CD4-positive, alpha-beta memory T cell (primary cell): ENCODE data around the gene FAM222B. TPM values are rescaled to one million over a fixed set of nuclear protein-coding genes. Genes with fewer than 3 reads are reported as not detected.
A peak's percentile ranks its signal among the peaks of the same experiment; 100 is the strongest.

ENCODE experiments used
- CTCF ChIA-PET: fragments of 350-600 bp; sonication (Branson Sonifier 250); formaldehyde crosslinking; loops from one replicate; lab custom pipeline; 2021; ENCODE audit warnings: inconsistent platforms; ENCODE audit not compliant: partially characterized antibody; lab: Charles Lee
- POLR2A ChIA-PET: fragments of 350-600 bp; sonication (Branson Sonifier 250); formaldehyde crosslinking; loops from one replicate; lab custom pipeline; 2021; ENCODE audit not compliant: partially characterized antibody; lab: Charles Lee
- DNase-seq, 5 donors: peaks; one replicate each; pipeline versions ENCODE4 v3.0.0 to v3.0.0-alpha.2; 2020 to 2022; ENCODE audit warnings: mixed read lengths in 1 of 5
- H3K27ac ChIP-seq: one replicate; pipeline ENCODE4 v1.7.0; 2013; ENCODE audit warnings: low read depth, low read length
- H3K27me3 ChIP-seq: 2 replicates; pipeline ENCODE4 v1.7.0; 2013; ENCODE audit warnings: mild to moderate bottlenecking, low read length, moderate library complexity; ENCODE audit not compliant: insufficient read depth
- H3K36me3 ChIP-seq: 2 replicates; pipeline ENCODE4 v1.7.0; 2013; ENCODE audit warnings: mild to moderate bottlenecking, low read length, moderate library complexity; ENCODE audit not compliant: insufficient read depth
- H3K4me1 ChIP-seq: 2 replicates; pipeline ENCODE4 v1.7.0; 2013; ENCODE audit warnings: mild to moderate bottlenecking, low read length, moderate library complexity; ENCODE audit not compliant: insufficient read depth
- H3K4me3 ChIP-seq, 2 donors: one replicate each; pipeline ENCODE4 v1.7.0; 2013; ENCODE audit warnings: low read length in 2 of 2, mild to moderate bottlenecking in 1 of 2
- H3K9me3 ChIP-seq, 2 donors: one replicate each; pipeline ENCODE4 v1.7.0; 2013; ENCODE audit warnings: low read length in 2 of 2, control low read depth in 1 of 2; ENCODE audit not compliant: control insufficient read depth in 1 of 2
- H3K27ac Mint-ChIP-seq, 7 donors: one replicate each; pipeline ENCODE4 v1.8.0; 2020 to 2021; ENCODE audit warnings: mixed read lengths in 7 of 7, mild to moderate bottlenecking in 6 of 7, inconsistent platforms in 3 of 7, moderate library complexity in 3 of 7
- H3K27me3 Mint-ChIP-seq, 2 donors: one replicate each; pipeline ENCODE4 v1.8.0; 2020 to 2021; ENCODE audit warnings: mixed read lengths in 2 of 2
- H3K36me3 Mint-ChIP-seq, 2 donors: one replicate each; pipeline ENCODE4 v1.8.0; 2020 to 2021; ENCODE audit warnings: mixed read lengths in 2 of 2, inconsistent platforms in 1 of 2, mild to moderate bottlenecking in 1 of 2
- H3K4me1 Mint-ChIP-seq, 4 donors: one replicate each; pipeline ENCODE4 v1.8.0; 2020 to 2021; ENCODE audit warnings: mixed read lengths in 4 of 4, mild to moderate bottlenecking in 1 of 4
- H3K4me3 Mint-ChIP-seq, 8 donors: one replicate each; pipeline ENCODE4 v1.8.0; 2020 to 2021; ENCODE audit warnings: mixed read lengths in 8 of 8, mild to moderate bottlenecking in 7 of 8, moderate library complexity in 6 of 8, inconsistent platforms in 3 of 8
- H3K9me3 Mint-ChIP-seq, 8 donors: one replicate each; pipeline ENCODE4 v1.8.0; 2020 to 2021; ENCODE audit warnings: mixed read lengths in 8 of 8, mild to moderate bottlenecking in 5 of 8, inconsistent platforms in 3 of 8, moderate library complexity in 1 of 8
- intact Hi-C: fragments of 100-400 bp; cut with micrococcal nuclease; formaldehyde crosslinking; loops from one replicate; pipeline ENCODE4 v1.15.1; 2023
- polyA plus RNA-seq, 2 donors: library from polyadenylated mRNA; unstranded; fragments of 300-500 nt; fragmentation: Illumina TruSeq; gene quantifications; one replicate each; pipeline ENCODE4 v1.2.3, GENCODE V29; 2021
- total RNA-seq, 2 experiments: library from RNA; stranded (reverse); gene quantifications; one replicate each; pipeline ENCODE4 v1.2.3, GENCODE V29; 2021

The FAM222B gene
- total and polyA plus RNA-seq, 4 experiments from 2014 or later = 7.9 to 23.2 (median 21.0) TPM

DNA sequence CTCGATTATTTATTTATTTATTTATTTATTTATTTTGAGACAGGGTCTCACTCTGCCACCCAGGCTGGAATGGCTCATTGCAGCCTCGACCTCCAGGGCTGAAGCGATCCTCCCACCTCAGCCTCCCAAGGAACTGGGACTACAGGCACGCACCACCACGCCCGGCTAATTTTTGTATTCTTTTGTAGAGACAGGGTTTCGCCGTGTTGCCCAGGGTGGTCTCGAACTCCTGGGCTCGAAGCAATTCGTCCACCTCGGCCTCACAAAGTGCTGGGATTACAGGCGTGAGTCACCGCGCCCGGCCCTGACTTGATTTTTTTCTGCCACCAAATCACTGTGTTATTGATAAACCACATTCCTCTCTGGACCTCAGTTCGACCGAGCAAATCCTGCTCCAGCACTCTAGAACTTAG lies 123.6 kb downstream of the FAM222B start:
- intact Hi-C loops = loop anchor here (1.0 to 5.0 kb wide), 5 partner anchors 8 to 423 kb away; partner anchors contain the start of genes NEK8 and PROCA1
- Mint-ChIP-seq H3K4me1 (peaks cover 26 to 56% (median 41%) of the 10 kb centered on the region in 4 donors), H3K36me3 (peaks cover 31 to 39% of the 10 kb centered on the region in 2 donors)

DNA sequence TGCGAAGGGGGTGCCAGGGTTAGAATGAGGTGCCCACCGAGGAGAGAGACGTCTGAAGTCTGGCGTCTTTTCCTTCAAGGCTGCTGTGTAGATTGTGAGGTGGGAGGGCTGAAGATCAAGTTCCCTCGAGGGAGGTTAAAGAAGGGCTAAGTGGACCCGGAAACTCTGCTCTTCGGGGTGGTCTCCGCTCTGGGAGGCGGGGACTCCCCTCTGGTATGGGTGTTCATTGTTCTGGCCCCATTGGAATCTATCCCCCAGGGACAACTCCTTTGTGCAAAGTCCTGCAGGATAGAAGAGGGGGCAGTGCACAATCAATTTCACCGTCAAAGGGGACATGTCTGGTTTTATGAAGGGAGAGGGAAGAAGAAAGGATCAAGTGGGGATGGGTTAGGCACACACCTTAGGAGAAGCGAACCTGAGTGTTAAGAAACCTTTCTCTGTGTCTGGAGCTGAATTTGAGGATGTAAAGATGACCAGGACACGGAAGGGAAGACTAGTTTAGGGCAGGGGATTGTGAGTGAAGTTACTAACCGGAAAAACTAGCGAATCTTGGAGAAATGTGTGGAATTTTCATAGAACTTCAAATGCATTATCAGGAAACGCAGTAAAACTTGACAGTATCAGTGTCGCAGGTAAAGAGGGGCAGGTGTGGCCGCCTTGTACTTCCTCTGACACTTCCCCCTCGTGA lies 124.1 kb downstream of the FAM222B start:
- CTCF ChIA-PET = interaction anchor here (1.2 to 2.2 kb wide), 4 partner anchors 9 to 234 kb away, joined by 3 to 15 read pairs (median 7); partner anchors contain the start of genes NEK8 and PHF12

More for the DNA sequence above, 123.6 kb downstream of the FAM222B start:
- Mint-ChIP-seq H3K27me3 (peaks cover 9 to 18% of the 10 kb centered on the region in 2 donors), H3K27ac (peak overlapping the region; percentile 96 to 100 (median 99)), H3K4me3 (peak overlapping the region; percentile 94 to 99 (median 96)), H3K9me3 (no peaks in the 10 kb centered on the region)
- Histone ChIP-seq H3K27ac (peak overlapping the region; percentile 86), H3K27me3 (peaks cover 11% of the 10 kb centered on the region), H3K4me1 (peaks cover 45% of the 10 kb centered on the region), H3K36me3 (peaks cover 28% of the 10 kb centered on the region), H3K4me3 (peak overlapping the region; percentile 78 to 95), H3K9me3 (no peaks in the 10 kb centered on the region)
- CTCF ChIA-PET = interaction anchor here (0.6 to 2.2 kb wide), 14 partner anchors 7 to 234 kb away, joined by 3 to 21 read pairs (median 4); partner anchors contain the start of genes DHRS13, NEK8, PHF12 and PROCA1
- no peak for DNase-seq
- POLR2A ChIA-PET = interaction anchor here (0.6 to 11.0 kb wide), 27 partner anchors 9 to 575 kb away, joined by 3 to 528 read pairs (median 4); partner anchors contain the start of genes ALDOC, BLTP2, DHRS13 and FLOT2

DNA sequence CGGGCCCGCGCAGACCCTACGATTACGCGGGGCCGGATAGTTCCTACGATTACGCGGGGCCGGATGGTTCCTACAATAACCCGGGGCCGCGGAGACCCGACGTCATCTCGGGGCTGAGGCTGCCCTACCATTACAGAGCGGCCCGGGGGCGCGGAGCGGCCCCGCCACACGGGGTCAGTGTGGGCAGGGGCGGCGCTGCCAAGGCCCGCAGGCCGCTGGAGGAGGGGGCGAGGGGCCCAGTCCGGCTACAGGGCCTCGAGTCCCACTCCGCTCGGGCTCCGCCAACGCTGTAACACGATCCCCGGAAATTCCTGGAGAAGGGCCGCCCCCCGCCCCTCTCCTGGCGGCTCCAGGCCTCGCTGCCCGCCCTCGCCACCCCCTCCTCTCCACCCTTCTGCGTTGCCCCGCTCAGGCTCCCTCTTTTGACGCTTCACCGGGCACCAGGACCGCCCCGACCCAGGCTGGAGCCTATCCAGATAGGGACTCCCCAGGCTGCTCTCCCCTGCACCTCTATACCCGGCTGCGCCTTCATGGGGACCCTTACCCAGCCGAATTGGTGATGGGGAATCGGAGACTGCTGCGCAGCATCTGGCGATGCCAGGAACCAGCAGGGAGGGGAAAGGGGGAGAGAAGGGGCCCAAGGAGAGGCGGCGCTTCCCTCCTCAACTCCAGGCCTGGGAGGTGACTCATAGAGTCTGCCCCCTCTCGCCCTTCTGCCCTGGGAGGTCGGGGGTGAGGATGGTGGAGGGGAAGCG lies 124.8 kb downstream of the FAM222B start, which contains the start of gene RAB34:
RAB34 (minus strand) TSS at position 291 of the 755 bp plus-strand sequence. CDS start 602 bp downstream, outside the sequence.
- Histone ChIP-seq H3K9me3 (no peaks in the 10 kb centered on the region), H3K4me3 (no peak within 1 kb of the TSS), H3K27me3 (peaks cover 11% of the 10 kb centered on the region), H3K36me3 (peaks cover 16% of the 10 kb centered on the region), H3K27ac (no peak within 1 kb of the TSS), H3K4me1 (peaks cover 38% of the 10 kb centered on the region)
- Mint-ChIP-seq H3K27me3 (peaks cover 9 to 18% of the 10 kb centered on the region in 2 donors), H3K4me3 (peak within 1 kb of the TSS; percentile 49 to 71 (median 53)), H3K27ac (peak within 1 kb of the TSS in 5 of 7 donors; percentile 52 to 96 (median 74)), H3K4me1 (peaks cover 24 to 46% (median 35%) of the 10 kb centered on the region in 4 donors), H3K9me3 (no peaks in the 10 kb centered on the region), H3K36me3 (peaks cover 22 to 28% of the 10 kb centered on the region in 2 donors)
- intact Hi-C loops = loop anchor here (2.0 to 5.0 kb wide), 2 partner anchors 71 to 425 kb away; no protein-coding TSS in a partner anchor
- CTCF ChIA-PET = interaction anchor here (1.4 to 2.2 kb wide), 2 partner anchors 10 to 71 kb away, joined by 3 to 10 read pairs; partner anchors contain the start of gene NEK8
- DNase-seq = no peak
- POLR2A ChIA-PET = interaction anchor here (1.2 to 3.5 kb wide), 2 partner anchors 11 to 71 kb away, joined by 4 to 75 read pairs; partner anchors contain the start of gene NEK8

More for the DNA sequence above, 124.1 kb downstream of the FAM222B start:
- Histone ChIP-seq H3K4me3 (no peak overlapping the region), H3K4me1 (peaks cover 45% of the 10 kb centered on the region), H3K36me3 (peaks cover 24% of the 10 kb centered on the region), H3K27me3 (peaks cover 11% of the 10 kb centered on the region), H3K27ac (no peak overlapping the region), H3K9me3 (no peaks in the 10 kb centered on the region)
- peak overlapping the region in 5 of 7 donors; percentile 52 to 96 (median 74) for H3K27ac Mint-ChIP-seq
- peaks cover 24 to 51% (median 38%) of the 10 kb centered on the region in 4 donors for H3K4me1 Mint-ChIP-seq
- H3K9me3 Mint-ChIP-seq = no peaks in the 10 kb centered on the region
- H3K4me3 Mint-ChIP-seq = peak overlapping the region; percentile 49 to 71 (median 53)
- peaks cover 27 to 33% of the 10 kb centered on the region in 2 donors for H3K36me3 Mint-ChIP-seq
- H3K27me3 Mint-ChIP-seq = peaks cover 9 to 18% of the 10 kb centered on the region in 2 donors
- DNase-seq = no peak
- POLR2A ChIA-PET = interaction anchor here (1.2 to 11.0 kb wide), 10 partner anchors 8 to 232 kb away, joined by 3 to 528 read pairs (median 20); partner anchors contain the start of genes BLTP2, FLOT2, NEK8 and PHF12
- intact Hi-C loops = loop anchor here (1.0 to 5.0 kb wide), 5 partner anchors 7 to 424 kb away; partner anchors contain the start of genes NEK8 and PROCA1

DNA sequence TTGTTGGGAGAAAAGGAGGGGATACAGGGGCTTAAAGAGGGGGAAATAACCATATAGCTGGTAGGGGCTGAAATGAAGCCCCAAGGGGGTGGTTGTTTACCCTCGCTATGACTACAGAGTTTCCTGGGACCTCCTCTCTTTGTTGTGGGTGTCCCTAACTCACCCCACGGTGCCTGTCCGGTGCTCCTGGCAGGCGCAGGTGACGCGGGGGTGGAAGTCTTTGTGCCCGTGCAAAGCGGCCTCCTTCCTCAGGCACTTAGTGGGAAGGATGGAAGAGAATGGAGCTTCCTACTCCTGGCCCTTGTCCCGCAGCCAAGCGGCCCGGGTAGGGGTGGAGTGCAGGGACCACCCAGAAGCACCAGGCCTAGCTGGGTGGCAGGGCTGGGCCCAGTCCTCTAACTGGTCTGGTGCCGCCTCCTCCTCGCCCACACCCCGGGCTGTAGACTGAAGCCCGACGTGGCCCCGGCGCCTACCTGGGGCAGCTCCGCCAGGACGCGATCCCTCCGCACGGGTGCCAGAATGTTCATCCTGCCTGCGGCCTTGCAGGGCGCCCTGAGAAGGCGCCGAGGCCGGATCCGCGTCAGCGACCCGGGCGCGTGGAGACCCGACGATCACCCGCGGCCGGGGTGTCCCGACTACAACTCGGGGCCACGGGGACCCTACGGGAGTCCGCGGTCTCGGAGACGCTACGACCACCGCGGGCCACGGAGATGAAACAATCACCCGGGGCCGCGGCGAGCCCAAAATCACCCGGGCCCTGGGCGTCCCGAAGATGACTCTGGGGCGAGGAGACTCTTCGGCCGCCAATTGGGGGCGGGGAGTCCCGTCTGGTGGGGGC lies 125.6 kb downstream of the FAM222B start:
- H3K4me1 ChIP-seq = peaks cover 38% of the 10 kb centered on the region
- Mint-ChIP-seq H3K27ac (peak overlapping the region in 2 of 7 donors; percentile 4 to 16), H3K4me1 (peaks cover 25 to 46% (median 36%) of the 10 kb centered on the region in 4 donors), H3K36me3 (peaks cover 22 to 25% of the 10 kb centered on the region in 2 donors), H3K27me3 (peaks cover 9 to 18% of the 10 kb centered on the region in 2 donors), H3K4me3 (peak overlapping the region in 1 of 8 donors; percentile 39), H3K9me3 (no peaks in the 10 kb centered on the region)
- H3K27me3 ChIP-seq = peaks cover 11% of the 10 kb centered on the region
- no peak for DNase-seq
- H3K36me3 ChIP-seq = peaks cover 10% of the 10 kb centered on the region
- ChIA-PET POLR2A (interaction anchor here (0.8 kb wide), 1 partner anchor 235 kb away, joined by 3 read pairs; the partner anchor contains the start of gene PHF12), CTCF (interaction anchor here (1.2 kb wide), 1 partner anchor 47 kb away, joined by 3 read pairs; no protein-coding TSS in a partner anchor)
- no peak overlapping the region for H3K4me3 ChIP-seq
- intact Hi-C loops = loop anchor here (5.0 kb wide), 1 partner anchor 425 kb away; no protein-coding TSS in a partner anchor
- H3K27ac ChIP-seq = no peak overlapping the region
- no peaks in the 10 kb centered on the region for H3K9me3 ChIP-seq

DNA sequence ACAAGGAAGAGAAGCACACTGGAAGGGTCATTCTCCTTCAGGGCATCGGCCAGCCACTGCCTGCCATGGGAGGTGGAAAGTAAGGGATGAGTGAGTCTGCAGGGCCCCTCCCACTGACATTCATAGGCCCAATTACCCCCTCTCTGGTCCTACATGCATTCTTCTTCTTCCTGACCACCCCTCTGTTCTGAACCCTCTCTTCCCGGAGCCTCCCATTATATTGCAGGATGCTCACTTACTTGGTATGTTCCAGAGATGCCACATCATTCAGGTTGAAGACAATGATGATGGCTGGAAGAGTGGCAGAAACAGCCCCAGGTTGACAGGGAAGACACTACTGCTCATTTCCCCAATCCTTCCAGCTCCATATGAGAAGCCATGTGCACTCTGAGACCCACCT lies 127.4 kb downstream of the FAM222B start:
- Mint-ChIP-seq H3K36me3 (peaks cover 9 to 12% of the 10 kb centered on the region in 2 donors), H3K4me1 (peaks cover 18 to 43% (median 28%) of the 10 kb centered on the region in 4 donors), H3K9me3 (no peaks in the 10 kb centered on the region), H3K27me3 (peaks cover 9 to 18% of the 10 kb centered on the region in 2 donors), H3K4me3 (no peak overlapping the region), H3K27ac (peak overlapping the region in 1 of 7 donors; percentile 3)
- Histone ChIP-seq H3K27ac (no peak overlapping the region), H3K9me3 (no peaks in the 10 kb centered on the region), H3K36me3 (no peaks in the 10 kb centered on the region), H3K27me3 (peaks cover 11% of the 10 kb centered on the region), H3K4me1 (peaks cover 26% of the 10 kb centered on the region), H3K4me3 (no peak overlapping the region)
- no peak for DNase-seq
- POLR2A ChIA-PET = no interaction called here
- CTCF ChIA-PET = interaction anchor here (1.2 to 1.7 kb wide), 2 partner anchors 11 to 49 kb away, joined by 3 to 7 read pairs; partner anchors contain the start of gene TLCD1
- intact Hi-C loops = loop anchor here (5.0 kb wide), 1 partner anchor 427 kb away; no protein-coding TSS in a partner anchor
